ENCODE measurements around the gene CDX1. TPM values are rescaled to one million over a fixed set of nuclear protein-coding genes. Genes with fewer than 3 reads are reported as not detected.
A peak's percentile ranks its signal among the peaks of the same experiment; 100 is the strongest.

CDX1 gene
- total and polyA plus RNA-seq, 12 donors = 0.11 to 0.32 (median 0.23) TPM; not detected in 7

DNA sequence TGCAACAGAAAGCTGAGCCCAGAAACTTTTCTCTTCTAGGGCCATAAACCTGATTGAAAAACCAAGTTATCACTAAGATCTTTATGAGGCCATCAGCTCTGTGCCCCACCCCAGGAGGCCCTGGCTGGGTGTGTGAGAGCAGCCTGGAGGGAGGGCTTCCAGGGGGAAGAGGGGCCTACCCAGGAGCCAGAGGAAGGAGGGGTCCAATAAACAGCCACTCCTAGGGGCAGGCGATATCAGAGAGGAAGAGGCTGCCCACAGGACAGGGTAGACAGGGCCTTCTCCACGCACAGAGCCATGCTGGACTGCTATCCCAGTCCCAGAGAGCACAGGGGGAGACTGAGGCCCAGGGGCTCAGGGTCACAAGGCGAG, 4.5 kb upstream of the CDX1 start:
- H3K9me3 ChIP-seq (replicated peaks in 1 of 3) = no peaks in the 10 kb centered on the region
- H3K4me3 ChIP-seq = no peak overlapping the region
- H3K4me1 ChIP-seq (replicated peaks in 1 of 2) = no peaks in the 10 kb centered on the region
- intact Hi-C loops (cut with DNase I) = loop anchor here (5.0 to 10.0 kb wide), 5 partner anchors 50 to 275 kb away; no protein-coding TSS in a partner anchor
- no peak for DNase-seq
- H3K27me3 ChIP-seq = peaks cover 7% of the 10 kb centered on the region
- no peak overlapping the region for H3K27ac ChIP-seq
- H3K36me3 ChIP-seq (replicated peaks in 1 of 2) = no peaks in the 10 kb centered on the region
- 72 to 94% (median 86%) methylated on average over 3 of the region's 3 CpGs for WGBS, 4 donors
- no peak for TF ChIP-seq POLR2A (IDR thresholded peaks at IDR 0.05)
- TF ChIP-seq, protein P1, sequence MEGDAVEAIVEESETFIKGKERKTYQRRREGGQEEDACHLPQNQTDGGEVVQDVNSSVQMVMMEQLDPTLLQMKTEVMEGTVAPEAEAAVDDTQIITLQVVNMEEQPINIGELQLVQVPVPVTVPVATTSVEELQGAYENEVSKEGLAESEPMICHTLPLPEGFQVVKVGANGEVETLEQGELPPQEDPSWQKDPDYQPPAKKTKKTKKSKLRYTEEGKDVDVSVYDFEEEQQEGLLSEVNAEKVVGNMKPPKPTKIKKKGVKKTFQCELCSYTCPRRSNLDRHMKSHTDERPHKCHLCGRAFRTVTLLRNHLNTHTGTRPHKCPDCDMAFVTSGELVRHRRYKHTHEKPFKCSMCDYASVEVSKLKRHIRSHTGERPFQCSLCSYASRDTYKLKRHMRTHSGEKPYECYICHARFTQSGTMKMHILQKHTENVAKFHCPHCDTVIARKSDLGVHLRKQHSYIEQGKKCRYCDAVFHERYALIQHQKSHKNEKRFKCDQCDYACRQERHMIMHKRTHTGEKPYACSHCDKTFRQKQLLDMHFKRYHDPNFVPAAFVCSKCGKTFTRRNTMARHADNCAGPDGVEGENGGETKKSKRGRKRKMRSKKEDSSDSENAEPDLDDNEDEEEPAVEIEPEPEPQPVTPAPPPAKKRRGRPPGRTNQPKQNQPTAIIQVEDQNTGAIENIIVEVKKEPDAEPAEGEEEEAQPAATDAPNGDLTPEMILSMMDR (IDR thresholded peaks at IDR 0.05) = no peak

DNA sequence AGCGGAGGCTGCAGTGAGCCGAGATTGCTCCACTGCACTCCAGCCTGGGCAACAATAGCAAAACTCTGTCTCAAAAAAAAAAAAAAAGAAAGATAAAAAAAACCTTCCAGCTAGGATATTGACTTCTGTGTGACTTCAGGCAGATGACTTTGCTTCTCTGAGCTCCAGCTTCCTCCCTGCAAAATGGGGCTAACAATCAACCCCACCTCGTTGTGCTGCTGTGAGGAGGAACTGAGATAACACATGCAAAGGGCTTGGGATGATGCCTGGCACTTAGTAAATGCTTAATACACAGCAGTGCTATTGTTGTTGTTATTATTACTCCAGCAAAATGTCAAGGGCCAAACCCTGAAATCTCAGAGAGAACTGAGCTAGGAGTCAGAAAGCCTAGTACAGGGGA, 3.5 kb upstream of the CDX1 start:
- Histone ChIP-seq H3K4me1 (replicated peaks in 1 of 2) (no peaks in the 10 kb centered on the region), H3K9me3 (replicated peaks in 1 of 3) (no peaks in the 10 kb centered on the region), H3K27me3 (peaks cover 15% of the 10 kb centered on the region), H3K27ac (peak overlapping the region in 1 of 5 donors; percentile 14), H3K4me3 (no peak overlapping the region), H3K36me3 (replicated peaks in 1 of 2) (no peaks in the 10 kb centered on the region)
- intact Hi-C loops (cut with DNase I) = loop anchor here (5.0 to 10.0 kb wide), 5 partner anchors 49 to 274 kb away; no protein-coding TSS in a partner anchor
- no peak for DNase-seq
- 66 to 80% (median 75%) methylated on average over 3 of the region's 3 CpGs for WGBS, 4 donors
- TF ChIP-seq, protein P1 (IDR thresholded peaks at IDR 0.05) = no peak
- no peak for TF ChIP-seq POLR2A (IDR thresholded peaks at IDR 0.05)

DNA sequence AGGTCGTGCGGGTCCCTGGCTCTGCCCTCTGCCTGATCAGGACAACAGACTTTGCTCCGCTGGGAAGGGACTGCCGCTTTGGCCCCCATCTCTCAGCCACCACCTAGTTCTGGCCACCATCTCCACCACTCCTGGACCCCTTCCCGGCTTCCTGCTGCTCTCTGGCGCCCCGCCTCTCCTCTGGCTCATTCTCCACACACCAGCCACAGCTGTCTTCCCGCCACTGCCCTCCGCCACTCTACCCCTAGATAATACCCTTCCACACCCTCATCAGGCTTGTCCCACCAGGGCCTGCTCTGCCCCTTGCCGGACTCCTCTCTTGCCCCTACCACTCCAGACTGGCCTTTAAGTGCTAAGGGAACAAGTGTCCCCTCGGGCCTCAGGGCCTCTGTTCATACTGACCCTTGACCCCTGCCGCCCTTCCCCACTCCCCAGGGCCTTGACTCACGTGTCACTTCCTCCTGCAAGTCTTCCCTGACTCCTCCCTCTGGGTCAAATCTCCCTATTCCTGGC, 3.0 kb upstream of the CDX1 start:
- intact Hi-C loops (cut with DNase I) = loop anchor here (5.0 to 10.0 kb wide), 5 partner anchors 49 to 274 kb away; no protein-coding TSS in a partner anchor
- Histone ChIP-seq H3K4me3 (no peak overlapping the region), H3K27ac (peak overlapping the region in 1 of 5 donors; percentile 14), H3K27me3 (peaks cover 15% of the 10 kb centered on the region), H3K36me3 (replicated peaks in 1 of 2) (no peaks in the 10 kb centered on the region), H3K9me3 (replicated peaks in 1 of 3) (no peaks in the 10 kb centered on the region), H3K4me1 (replicated peaks in 1 of 2) (no peaks in the 10 kb centered on the region)
- WGBS, 4 donors = 65 to 69% (median 66%) methylated on average over 9 to 13 of the region's 13 CpGs
- DNase-seq = no peak
- TF ChIP-seq POLR2A (IDR thresholded peaks at IDR 0.05) = no peak
- TF ChIP-seq, protein P1 (IDR thresholded peaks at IDR 0.05) = peak in 1 of 6 experiments; percentile 15

DNA sequence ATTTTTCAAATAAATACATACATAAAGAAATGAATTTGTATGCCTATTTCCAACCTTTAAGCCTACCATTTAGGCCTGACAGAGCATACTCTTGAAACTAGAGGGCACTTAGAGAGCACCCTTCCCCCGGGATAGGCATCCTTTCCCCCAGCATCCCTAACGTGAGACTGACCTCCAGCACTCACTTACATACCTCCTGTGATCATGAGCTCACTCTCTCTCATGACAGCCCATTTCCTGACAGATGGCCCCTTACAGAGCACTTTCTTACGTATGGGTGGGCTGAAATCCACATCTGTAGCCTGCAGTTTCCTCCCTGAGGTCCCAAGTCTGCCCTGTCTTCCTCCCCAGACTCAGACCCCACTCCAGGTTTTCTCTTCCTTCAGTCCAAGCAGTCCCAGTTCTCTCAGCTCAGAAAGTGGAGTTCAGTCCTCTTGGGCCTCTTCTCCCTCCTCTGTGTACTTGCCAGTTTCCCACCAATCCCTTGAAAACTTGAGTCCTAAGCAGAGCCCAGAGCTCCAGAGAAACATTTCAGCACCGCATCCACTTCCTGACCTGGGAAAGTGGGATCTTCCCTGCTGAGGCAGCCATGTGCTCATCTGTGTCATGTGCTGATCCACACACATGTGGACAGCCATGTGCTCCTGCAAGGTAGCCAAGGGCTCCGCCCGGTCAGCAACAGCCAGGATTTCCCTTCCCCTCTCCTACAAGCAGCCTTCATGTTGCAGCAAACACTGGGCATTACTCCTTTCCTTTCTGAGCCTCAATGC, 2.2 kb upstream of the CDX1 start:
- peaks cover 15% of the 10 kb centered on the region for H3K27me3 ChIP-seq
- no peak for DNase-seq
- TF ChIP-seq, protein P1 (IDR thresholded peaks at IDR 0.05) = no peak
- no peak for TF ChIP-seq POLR2A (IDR thresholded peaks at IDR 0.05)
- 68 to 80% (median 73%) methylated on average over 5 to 6 of the region's 6 CpGs for WGBS, 4 donors
- H3K4me3 ChIP-seq = no peak overlapping the region
- peak overlapping the region in 1 of 5 donors; percentile 16 for H3K27ac ChIP-seq
- no peaks in the 10 kb centered on the region for H3K4me1 ChIP-seq (replicated peaks in 1 of 2)
- H3K36me3 ChIP-seq (replicated peaks in 1 of 2) = no peaks in the 10 kb centered on the region
- no peaks in the 10 kb centered on the region for H3K9me3 ChIP-seq (replicated peaks in 1 of 3)
- intact Hi-C loops (cut with DNase I) = loop anchor here (5.0 to 10.0 kb wide), 5 partner anchors 48 to 273 kb away; no protein-coding TSS in a partner anchor

All from adrenal gland (tissue), 12 donors.